Liver (tissue), 3 donors: ENCODE measurements around the gene PSRC1.

ENCODE experiments used
- CTCF ChIP-seq: fragments of 150-350 bp; IDR thresholded peaks from 2 replicates; pipeline ENCODE4 v1.5.1; 2017; ENCODE audit warnings: improper control_type of control experiment, low read depth, low read length; ENCODE audit not compliant: missing input control
- FOXA1 ChIP-seq: IDR thresholded peaks from 2 replicates; pipeline ENCODE4 v1.6.1; 2016; ENCODE audit warnings: antibody characterized with exemption
- JUND ChIP-seq, 2 donors: IDR thresholded peaks; 2 replicates each; pipeline ENCODE4 v1.6.1; 2016; ENCODE audit warnings: antibody characterized with exemption in 2 of 2
- REST ChIP-seq: IDR thresholded peaks from 2 replicates; pipeline ENCODE4 v1.6.1; 2016; ENCODE audit warnings: antibody characterized with exemption, mild to moderate bottlenecking
- YY1 ChIP-seq: IDR thresholded peaks from 2 replicates; pipeline ENCODE4 v1.6.1; 2016; ENCODE audit warnings: antibody characterized with exemption, mild to moderate bottlenecking
- donor health status: healthy.
- donor health status: healthy.

GRCh38 chr1:109269212-109269980 is 13.5 kb downstream of the PSRC1 start:
- TF ChIP-seq YY1 (no peak), REST (no peak), CTCF (no peak), JUND (IDR thresholded peaks at IDR 0.05) (no peak), FOXA1 (no peak)
